ENCODE measurements around the gene APOA4. TPM values are rescaled to one million over a fixed set of nuclear protein-coding genes. Genes with fewer than 3 reads are reported as not detected.
"Not testable (repeated sequence)": the region's sequence is repeated elsewhere in the genome, so short reads cannot be mapped to it uniquely, and the experiment has no call there.

The APOA4 gene
- total and polyA plus RNA-seq, 4 donors, result 0.89 to 382 (median 131) TPM

DNA sequence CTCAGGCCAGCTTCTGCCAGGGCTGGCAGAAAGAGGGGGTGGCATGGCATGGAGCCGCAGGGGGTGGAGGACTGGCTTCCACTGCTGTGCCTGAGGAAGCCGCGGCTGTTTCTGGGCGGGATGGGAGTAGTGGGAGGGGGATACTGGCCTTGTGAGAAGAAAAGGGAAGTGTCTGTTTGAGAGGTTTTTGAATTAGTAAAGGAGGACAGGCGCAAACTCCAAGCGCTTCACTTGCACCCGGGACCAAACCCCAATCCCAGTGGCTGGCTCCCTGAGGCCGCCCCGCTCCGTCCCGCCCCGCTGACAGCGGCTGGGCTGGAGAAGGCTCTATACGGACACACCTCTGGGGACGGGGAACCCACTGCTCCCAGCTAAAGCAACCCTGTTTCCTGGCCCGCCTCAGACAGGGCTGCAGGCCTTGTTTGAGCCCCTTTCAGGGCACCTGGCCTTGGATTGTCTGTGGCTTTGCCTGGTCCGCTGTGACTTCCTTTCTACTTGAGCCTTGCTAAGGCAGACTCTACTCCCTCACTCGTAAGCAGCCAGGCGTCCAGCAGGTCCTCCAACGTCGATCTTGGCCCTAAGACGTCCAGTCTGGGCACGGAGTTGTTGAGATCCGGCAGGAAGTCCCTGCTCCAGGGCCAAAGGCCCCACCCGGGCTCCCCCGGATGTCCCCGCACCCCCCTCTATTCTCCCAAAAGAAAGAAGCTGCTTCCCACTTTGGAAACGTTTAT lies 12.1 kb upstream of the APOA4 start:
- TF ChIP-seq SP1 (IDR thresholded peaks at IDR 0.05) (no peak), YY1 (IDR thresholded peaks at IDR 0.05) (peak; percentile 36), NR2F2 (IDR thresholded peaks at IDR 0.05) (peak; percentile 66), TAF1 (conservative IDR thresholded peaks at IDR 0.05) (no peak), GABPA (IDR thresholded peaks at IDR 0.05 in 1 of 2, conservative IDR thresholded peaks at IDR 0.05 in 1 of 2) (peak in 1 of 2 donors; percentile 40), HNF4G (IDR thresholded peaks at IDR 0.05) (no peak), EGR1 (IDR thresholded peaks at IDR 0.05; ENCODE audit: low read depth in 2 of 2) (peak in 1 of 2 donors; percentile 64), JUND (IDR thresholded peaks at IDR 0.05) (no peak), FOXA2 (IDR thresholded peaks at IDR 0.05) (no peak), RAD21 (IDR thresholded peaks at IDR 0.05) (no peak)
- TF ChIP-seq, protein P1, sequence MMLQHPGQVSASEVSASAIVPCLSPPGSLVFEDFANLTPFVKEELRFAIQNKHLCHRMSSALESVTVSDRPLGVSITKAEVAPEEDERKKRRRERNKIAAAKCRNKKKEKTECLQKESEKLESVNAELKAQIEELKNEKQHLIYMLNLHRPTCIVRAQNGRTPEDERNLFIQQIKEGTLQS (IDR thresholded peaks at IDR 0.05), result no peak
- TF ChIP-seq, protein P2, sequence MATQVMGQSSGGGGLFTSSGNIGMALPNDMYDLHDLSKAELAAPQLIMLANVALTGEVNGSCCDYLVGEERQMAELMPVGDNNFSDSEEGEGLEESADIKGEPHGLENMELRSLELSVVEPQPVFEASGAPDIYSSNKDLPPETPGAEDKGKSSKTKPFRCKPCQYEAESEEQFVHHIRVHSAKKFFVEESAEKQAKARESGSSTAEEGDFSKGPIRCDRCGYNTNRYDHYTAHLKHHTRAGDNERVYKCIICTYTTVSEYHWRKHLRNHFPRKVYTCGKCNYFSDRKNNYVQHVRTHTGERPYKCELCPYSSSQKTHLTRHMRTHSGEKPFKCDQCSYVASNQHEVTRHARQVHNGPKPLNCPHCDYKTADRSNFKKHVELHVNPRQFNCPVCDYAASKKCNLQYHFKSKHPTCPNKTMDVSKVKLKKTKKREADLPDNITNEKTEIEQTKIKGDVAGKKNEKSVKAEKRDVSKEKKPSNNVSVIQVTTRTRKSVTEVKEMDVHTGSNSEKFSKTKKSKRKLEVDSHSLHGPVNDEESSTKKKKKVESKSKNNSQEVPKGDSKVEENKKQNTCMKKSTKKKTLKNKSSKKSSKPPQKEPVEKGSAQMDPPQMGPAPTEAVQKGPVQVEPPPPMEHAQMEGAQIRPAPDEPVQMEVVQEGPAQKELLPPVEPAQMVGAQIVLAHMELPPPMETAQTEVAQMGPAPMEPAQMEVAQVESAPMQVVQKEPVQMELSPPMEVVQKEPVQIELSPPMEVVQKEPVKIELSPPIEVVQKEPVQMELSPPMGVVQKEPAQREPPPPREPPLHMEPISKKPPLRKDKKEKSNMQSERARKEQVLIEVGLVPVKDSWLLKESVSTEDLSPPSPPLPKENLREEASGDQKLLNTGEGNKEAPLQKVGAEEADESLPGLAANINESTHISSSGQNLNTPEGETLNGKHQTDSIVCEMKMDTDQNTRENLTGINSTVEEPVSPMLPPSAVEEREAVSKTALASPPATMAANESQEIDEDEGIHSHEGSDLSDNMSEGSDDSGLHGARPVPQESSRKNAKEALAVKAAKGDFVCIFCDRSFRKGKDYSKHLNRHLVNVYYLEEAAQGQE (IDR thresholded peaks at IDR 0.05), result peak; percentile 3
- TF ChIP-seq, protein P3, sequence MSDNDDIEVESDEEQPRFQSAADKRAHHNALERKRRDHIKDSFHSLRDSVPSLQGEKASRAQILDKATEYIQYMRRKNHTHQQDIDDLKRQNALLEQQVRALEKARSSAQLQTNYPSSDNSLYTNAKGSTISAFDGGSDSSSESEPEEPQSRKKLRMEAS (IDR thresholded peaks at IDR 0.05), result no peak
- DNase-seq (ENCODE audit: low spot score), result no peak
- WGBS, result 15% methylated on average over 28 of the region's 28 CpGs
- Histone ChIP-seq H3K4me3 (ENCODE audit: low read depth in 1 of 3, low read length in 3 of 3) (peak overlapping the region; percentile 58 to 73 (median 59)), H3K27me3 (ENCODE audit: control insufficient read depth in 4 of 4, insufficient read depth in 4 of 4, low read length in 3 of 4) (no peaks in the 10 kb centered on the region), H3K9me3 (ENCODE audit: control insufficient read depth in 4 of 4, low read length in 3 of 4) (no peaks in the 10 kb centered on the region), H3K4me1 (ENCODE audit: control insufficient read depth in 4 of 4, insufficient read depth in 4 of 4, low read length in 3 of 4) (peaks cover 10 to 79% (median 45%) of the 10 kb centered on the region in 4 donors), H3K9ac (ENCODE audit: low read depth in 1 of 2, low read length in 2 of 2) (peak overlapping the region; percentile 10 to 81), H3K27ac (ENCODE audit: low read depth in 1 of 2, low read length in 2 of 2) (peak overlapping the region; percentile 86 to 94), H3K36me3 (ENCODE audit: control insufficient read depth in 4 of 4, insufficient read depth in 3 of 4, low read depth in 1 of 4, low read length in 3 of 4) (no peaks in the 10 kb centered on the region)

DNA sequence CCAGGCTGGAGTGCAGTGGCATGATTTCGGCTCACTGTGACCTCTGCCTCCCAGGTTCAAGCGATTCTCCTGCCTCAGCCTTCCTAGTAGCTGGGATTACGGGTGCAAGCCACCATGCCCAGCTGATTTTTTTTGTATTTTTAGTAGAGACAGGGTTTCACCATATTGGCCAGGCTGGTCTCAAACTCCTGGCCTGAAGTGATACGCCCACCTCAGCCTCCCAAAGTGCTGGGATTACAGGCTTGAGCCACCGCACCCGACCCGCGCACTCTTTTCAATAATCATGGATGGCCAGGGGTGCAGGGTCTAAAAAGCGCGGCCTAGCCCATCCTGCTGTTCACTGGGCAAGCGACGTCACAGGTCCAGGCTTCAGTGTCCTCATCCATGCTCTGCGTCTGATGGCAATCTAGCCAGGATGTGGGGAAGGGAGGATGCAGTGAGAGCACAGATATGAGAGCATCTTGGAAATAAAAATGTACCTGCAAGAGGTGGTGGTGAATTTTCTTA lies 11.5 kb upstream of the APOA4 start:
- peaks cover 6 to 75% (median 39%) of the 10 kb centered on the region in 4 donors for H3K4me1 ChIP-seq (ENCODE audit: control insufficient read depth in 4 of 4, insufficient read depth in 4 of 4, low read length in 3 of 4)
- DNase-seq (ENCODE audit: low spot score); H3K36me3 ChIP-seq (ENCODE audit: control insufficient read depth in 4 of 4, insufficient read depth in 3 of 4, low read depth in 1 of 4, low read length in 3 of 4); H3K27me3 ChIP-seq (ENCODE audit: control insufficient read depth in 4 of 4, insufficient read depth in 4 of 4, low read length in 3 of 4); H3K9me3 ChIP-seq (ENCODE audit: control insufficient read depth in 4 of 4, low read length in 3 of 4); H3K9ac ChIP-seq (ENCODE audit: low read depth in 1 of 2, low read length in 2 of 2): not testable (repeated sequence)
- peak overlapping the region in 1 of 3 donors; percentile 58 for H3K4me3 ChIP-seq (ENCODE audit: low read depth in 1 of 3, low read length in 3 of 3)
- peak overlapping the region; percentile 86 to 94 for H3K27ac ChIP-seq (ENCODE audit: low read depth in 1 of 2, low read length in 2 of 2)
- peak; percentile 10 for TF ChIP-seq SP1 (IDR thresholded peaks at IDR 0.05)
- peak; percentile 35 for TF ChIP-seq YY1 (IDR thresholded peaks at IDR 0.05)
- TF ChIP-seq JUND (IDR thresholded peaks at IDR 0.05), result peak in 1 of 2 donors; percentile 39
- peak in 1 of 2 donors; percentile 24 for TF ChIP-seq RAD21 (IDR thresholded peaks at IDR 0.05)
- TF ChIP-seq FOXA2 (IDR thresholded peaks at IDR 0.05), result peak; percentile 4
- TF ChIP-seq RXRA (IDR thresholded peaks at IDR 0.05), result peak; percentile 15 to 64
- TF ChIP-seq HNF4A (conservative IDR thresholded peaks at IDR 0.05), result peak in 1 of 2 donors; percentile 44
- WGBS, result 42% methylated on average over 13 of the region's 13 CpGs
